HepG2 (cell line): ENCODE measurements around the gene PAFAH1B2. TPM values are rescaled to one million over a fixed set of nuclear protein-coding genes. Genes with fewer than 3 reads are reported as not detected.

Experiments
- AHDC1 ChIP-seq: sonication (generic); formaldehyde crosslinking; IDR thresholded peaks from 2 replicates; pipeline ENCODE4 v1.5.1; 2020; ENCODE audit warnings: mild to moderate bottlenecking, missing genetic modification reagents, borderline replicate concordance
- CSRNP1 ChIP-seq: sonication (generic); formaldehyde crosslinking; IDR thresholded peaks from 2 replicates; pipeline ENCODE4 v1.8.1; 2023; ENCODE audit warnings: mild to moderate bottlenecking, missing genetic modification reagents
- DBP ChIP-seq: sonication (generic); formaldehyde crosslinking; IDR thresholded peaks from 2 replicates; pipeline ENCODE4 v1.4.0; 2020; ENCODE audit warnings: missing genetic modification reagents; ENCODE audit errors: not compliant biosample characterization
- ETV5 ChIP-seq: IDR thresholded peaks from 2 replicates; pipeline ENCODE4 v1.6.1; 2018; ENCODE audit warnings: missing biosample characterization, missing genetic modification reagents, inconsistent platforms, borderline replicate concordance
- MXD1 ChIP-seq: sonication (generic); formaldehyde crosslinking; IDR thresholded peaks from 2 replicates; pipeline ENCODE4 v1.4.0; 2020; ENCODE audit warnings: mild to moderate bottlenecking, missing genetic modification reagents
- POLR2AphosphoS2 ChIP-seq: IDR thresholded peaks from 2 replicates; pipeline ENCODE4 v1.6.1; 2011; ENCODE audit warnings: low read depth, low read length, improper control_type of control experiment
- YEATS4 ChIP-seq: sonication (generic); formaldehyde crosslinking; IDR thresholded peaks from 2 replicates; pipeline ENCODE4 v1.4.0; 2020; ENCODE audit warnings: missing genetic modification reagents, borderline replicate concordance
- YY1 ChIP-seq: IDR thresholded peaks from 2 replicates; pipeline ENCODE4 v1.6.1; 2011; ENCODE audit warnings: low read length, low read depth, moderate library complexity, mild to moderate bottlenecking; ENCODE audit not compliant: insufficient read depth, insufficient replicate concordance
- ZBTB26 ChIP-seq: IDR thresholded peaks from 2 replicates; pipeline ENCODE4 v1.6.1; 2016; ENCODE audit warnings: missing compliant biosample characterization, missing genetic modification reagents, borderline replicate concordance
- ZNF609 ChIP-seq: sonication (generic); formaldehyde crosslinking; IDR thresholded peaks from 2 replicates; pipeline ENCODE4 v1.4.0; 2020; ENCODE audit warnings: mild to moderate bottlenecking, missing genetic modification reagents, borderline replicate concordance
- ZNF839 ChIP-seq: sonication (generic); formaldehyde crosslinking; IDR thresholded peaks from 2 replicates; pipeline ENCODE4 v1.4.0; 2020; ENCODE audit warnings: missing genetic modification reagents, mild to moderate bottlenecking, borderline replicate concordance
- polyA plus RNA-seq, 8 experiments: library from polyadenylated mRNA; depleted of rRNA in 3 of 8; stranded (reverse) in 7 of 8; unstranded in 1 of 8; fragments of >200 nt; fragmentation: Illumina TruSeq in 4 of 8; extraction: Trizol in 4 of 8; gene quantifications; 2 replicates each; pipeline versions ENCODE4 v1.2.1 to v1.2.3, GENCODE V29; 2011 to 2016; ENCODE audit warnings: low read depth in 4 of 8, missing spikeins in 1 of 8, mixed read lengths in 1 of 8; ENCODE audit not compliant: insufficient read depth in 1 of 8
- total RNA-seq, 5 experiments: library from RNA; depleted of rRNA; stranded (reverse); fragments of >200 nt; fragmentation: Illumina TruSeq; extraction: Trizol; gene quantifications; 2 replicates each; pipeline ENCODE4 v1.2.3, GENCODE V29; 2016; ENCODE audit warnings: low read depth in 1 of 5

PAFAH1B2 gene
- total and polyA plus RNA-seq, 2 of the 13 experiments (the other 11 are each of a cell fraction or from before 2014, with no cell fraction given), result 28.8 to 104 TPM

GRCh38 chr11:117144477-117145392, 648 bp downstream of the PAFAH1B2 start (continued):
- TF ChIP-seq MXD1 (CRISPR knock-in tag) (no peak), ZBTB26 (no peak), CSRNP1 (CRISPR knock-in tag) (0 out of 2 replicates have a peak, but pooled peaks have one; percentile 46), ZNF609 (no peak), ZNF839 (CRISPR knock-in tag) (no peak; the same call in 1 of the 2 replicates), POLR2AphosphoS2 (no peak), DBP (peak; percentile 34), AHDC1 (CRISPR knock-in tag) (no peak), YY1 (no peak), YEATS4 (no peak; the same call in 1 of the 2 replicates), ETV5 (no peak)
